PFSK-1 (cell line): ENCODE data around the gene INA.

Experiments
- FOXP2 ChIP-seq: optimal IDR thresholded peaks from 2 replicates; pipeline ENCODE3; 2011; ENCODE audit warnings: borderline replicate concordance, control low read depth, inconsistent platforms; ENCODE audit not compliant: insufficient read depth; ENCODE audit errors: extremely low read length, extremely low read depth
- POLR2AphosphoS5 ChIP-seq: IDR thresholded peaks from 2 replicates; pipeline ENCODE4 v1.6.1; 2012; ENCODE audit warnings: low read depth, mild to moderate bottlenecking, control low read depth, low read length, moderate library complexity
- REST ChIP-seq, 2 experiments: IDR thresholded peaks; 2 replicates each; pipeline versions ENCODE4 v1.6.1 to v1.8.0; 2011 to 2012; ENCODE audit warnings: low read depth in 2 of 2, low read length in 2 of 2, control low read depth in 1 of 2, inconsistent platforms in 1 of 2, mild to moderate bottlenecking in 1 of 2, moderate library complexity in 1 of 2; ENCODE audit not compliant: insufficient read depth in 1 of 2
- SIN3A ChIP-seq: IDR thresholded peaks from 2 replicates; pipeline ENCODE4 v1.6.1; 2012; ENCODE audit warnings: mild to moderate bottlenecking, low read length, moderate library complexity, borderline replicate concordance; ENCODE audit not compliant: insufficient read depth
- TAF1 ChIP-seq: IDR thresholded peaks from 2 replicates; pipeline ENCODE4 v1.6.1; 2012; ENCODE audit warnings: low read length, control low read depth, borderline replicate concordance; ENCODE audit not compliant: insufficient read depth

- TF ChIP-seq REST (IDR thresholded peaks at IDR 0.05; ENCODE audit: insufficient read depth in 1 of 2, low read depth in 2 of 2, low read length in 2 of 2) = no peak
- no peak for TF ChIP-seq POLR2AphosphoS5
- TF ChIP-seq SIN3A = no peak
- TF ChIP-seq TAF1 = no peak
- no peak for TF ChIP-seq FOXP2
These were observed 35.5 kb upstream of the INA start for GRCh38 chr10:103241262-103242011.
